DOHH2 (cell line): ENCODE results near the gene RMDN2.

Experiments used
- H3F3A ChIP-seq: fragments of 200-600 bp; sonication (generic), shearing (Covaris generic); 2 replicates; pipeline ENCODE4 v1.6.0; 2016; ENCODE audit warnings: antibody characterized with exemption, mild to moderate bottlenecking; ENCODE audit not compliant: control insufficient read depth, insufficient read depth
- H3K27ac ChIP-seq: fragments of 200-600 bp; sonication (generic); 2 replicates; pipeline ENCODE4 v1.5.1; 2014; ENCODE audit warnings: low read depth, mild to moderate bottlenecking, low read length, moderate library complexity
- H3K27me3 ChIP-seq: fragments of 200-600 bp; sonication (generic); 2 replicates; pipeline ENCODE4 v1.6.1; 2014; ENCODE audit warnings: mild to moderate bottlenecking, low read length, mixed read lengths; ENCODE audit not compliant: control insufficient read depth
- H3K36me3 ChIP-seq: fragments of 200-600 bp; sonication (generic); 2 replicates; pipeline ENCODE4 v1.6.1; 2014; ENCODE audit warnings: mild to moderate bottlenecking, low read length, moderate library complexity, mixed read lengths; ENCODE audit not compliant: control insufficient read depth
- H3K4me1 ChIP-seq: fragments of 200-600 bp; sonication (generic); 2 replicates; pipeline ENCODE4 v1.6.1; 2014; ENCODE audit warnings: mild to moderate bottlenecking, low read length, mixed read lengths; ENCODE audit not compliant: control insufficient read depth
- H3K4me2 ChIP-seq: fragments of 200-600 bp; sonication (generic); 2 replicates; pipeline ENCODE4 v1.6.0; 2014; ENCODE audit warnings: mild to moderate bottlenecking, low read length, moderate library complexity
- H3K4me3 ChIP-seq: fragments of 200-600 bp; sonication (generic); 2 replicates; pipeline ENCODE4 v1.5.1; 2014; ENCODE audit warnings: mild to moderate bottlenecking, low read length, mixed read lengths
- H3K79me2 ChIP-seq: fragments of 200-600 bp; sonication (generic); 2 replicates; pipeline ENCODE4 v1.6.1; 2014; ENCODE audit warnings: mild to moderate bottlenecking, low read length, mixed read lengths; ENCODE audit not compliant: control insufficient read depth
- H3K9me2 ChIP-seq: fragments of 200-600 bp; sonication (generic); replicated peaks from 2 replicates; pipeline ENCODE4 v1.6.1; 2014; ENCODE audit warnings: mild to moderate bottlenecking, low read length, mixed read lengths; ENCODE audit not compliant: control insufficient read depth
- H3K9me3 ChIP-seq: fragments of 200-600 bp; sonication (generic); 2 replicates; pipeline ENCODE4 v1.6.1; 2014; ENCODE audit warnings: antibody characterized with exemption, low read length, mixed read lengths; ENCODE audit not compliant: control insufficient read depth, insufficient read depth
- H4K20me1 ChIP-seq: fragments of 200-600 bp; sonication (generic); 2 replicates; pipeline ENCODE4 v1.6.0; 2014; ENCODE audit warnings: low read depth, mild to moderate bottlenecking, antibody characterized with exemption, low read length, moderate library complexity; ENCODE audit not compliant: control insufficient read depth, insufficient read depth
- EZH2phosphoT487 ChIP-seq: fragments of 200-600 bp; sonication (generic); IDR thresholded peaks from 2 replicates; pipeline ENCODE4 v1.6.1; 2017; ENCODE audit warnings: borderline replicate concordance, mild to moderate bottlenecking, antibody characterized with exemption, low read length, moderate library complexity, mixed read lengths
- TF ChIP-seq, protein P1 (sequence below): fragments of 200-600 bp; sonication (generic); IDR thresholded peaks from one replicate; pipeline ENCODE4 v1.5.1; 2014; ENCODE audit warnings: antibody characterized with exemption, mild to moderate bottlenecking, low read depth, low read length; ENCODE audit not compliant: poor library complexity, severe bottlenecking

RMDN2 gene

DNA sequence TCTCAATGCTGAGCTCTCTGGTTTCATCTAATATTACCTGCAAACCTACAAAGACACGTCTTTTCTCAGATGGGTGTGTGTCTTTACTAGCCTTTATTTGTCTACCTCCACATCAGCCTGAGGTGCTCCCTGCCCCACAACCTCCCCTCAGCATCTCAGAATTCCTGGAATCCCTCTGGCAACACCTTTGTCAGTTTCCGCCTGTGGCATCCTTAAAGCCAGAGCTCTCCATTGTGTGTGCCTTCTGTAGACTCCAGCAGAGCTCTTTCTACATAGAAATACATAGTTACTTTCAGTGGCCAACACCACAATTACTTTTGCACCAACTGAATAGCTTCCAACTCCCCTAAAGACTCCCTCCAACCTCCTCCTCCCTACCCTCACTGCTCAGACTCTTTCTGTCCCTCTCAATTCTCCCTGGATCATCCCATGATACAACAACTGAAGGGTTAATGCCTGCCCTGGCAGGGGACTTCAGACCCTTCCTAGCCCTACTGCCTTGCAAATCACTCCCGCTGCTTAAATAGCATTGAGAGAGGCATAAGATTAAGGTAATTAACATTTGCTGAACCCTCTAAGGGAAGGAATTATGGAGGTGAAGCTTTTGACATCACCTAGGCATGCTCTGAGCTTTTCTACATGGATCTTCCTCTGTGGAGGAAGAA is 39.6 kb upstream of the RMDN2 start:
- no peaks in the 10 kb centered on the region for H3K9me2 ChIP-seq
- no peaks in the 10 kb centered on the region for H3F3A ChIP-seq
- H3K9me3 ChIP-seq = no peaks in the 10 kb centered on the region
- no peak for TF ChIP-seq EZH2phosphoT487
- TF ChIP-seq, protein P1, sequence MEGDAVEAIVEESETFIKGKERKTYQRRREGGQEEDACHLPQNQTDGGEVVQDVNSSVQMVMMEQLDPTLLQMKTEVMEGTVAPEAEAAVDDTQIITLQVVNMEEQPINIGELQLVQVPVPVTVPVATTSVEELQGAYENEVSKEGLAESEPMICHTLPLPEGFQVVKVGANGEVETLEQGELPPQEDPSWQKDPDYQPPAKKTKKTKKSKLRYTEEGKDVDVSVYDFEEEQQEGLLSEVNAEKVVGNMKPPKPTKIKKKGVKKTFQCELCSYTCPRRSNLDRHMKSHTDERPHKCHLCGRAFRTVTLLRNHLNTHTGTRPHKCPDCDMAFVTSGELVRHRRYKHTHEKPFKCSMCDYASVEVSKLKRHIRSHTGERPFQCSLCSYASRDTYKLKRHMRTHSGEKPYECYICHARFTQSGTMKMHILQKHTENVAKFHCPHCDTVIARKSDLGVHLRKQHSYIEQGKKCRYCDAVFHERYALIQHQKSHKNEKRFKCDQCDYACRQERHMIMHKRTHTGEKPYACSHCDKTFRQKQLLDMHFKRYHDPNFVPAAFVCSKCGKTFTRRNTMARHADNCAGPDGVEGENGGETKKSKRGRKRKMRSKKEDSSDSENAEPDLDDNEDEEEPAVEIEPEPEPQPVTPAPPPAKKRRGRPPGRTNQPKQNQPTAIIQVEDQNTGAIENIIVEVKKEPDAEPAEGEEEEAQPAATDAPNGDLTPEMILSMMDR = no peak
- no peaks in the 10 kb centered on the region for H4K20me1 ChIP-seq
- no peaks in the 10 kb centered on the region for H3K36me3 ChIP-seq
- no peak overlapping the region for H3K4me2 ChIP-seq
- H3K4me1 ChIP-seq = no peaks in the 10 kb centered on the region
- H3K4me3 ChIP-seq = no peak overlapping the region
- H3K79me2 ChIP-seq = no peaks in the 10 kb centered on the region
- H3K27ac ChIP-seq = no peak overlapping the region
- peaks cover 38% of the 10 kb centered on the region for H3K27me3 ChIP-seq

DNA sequence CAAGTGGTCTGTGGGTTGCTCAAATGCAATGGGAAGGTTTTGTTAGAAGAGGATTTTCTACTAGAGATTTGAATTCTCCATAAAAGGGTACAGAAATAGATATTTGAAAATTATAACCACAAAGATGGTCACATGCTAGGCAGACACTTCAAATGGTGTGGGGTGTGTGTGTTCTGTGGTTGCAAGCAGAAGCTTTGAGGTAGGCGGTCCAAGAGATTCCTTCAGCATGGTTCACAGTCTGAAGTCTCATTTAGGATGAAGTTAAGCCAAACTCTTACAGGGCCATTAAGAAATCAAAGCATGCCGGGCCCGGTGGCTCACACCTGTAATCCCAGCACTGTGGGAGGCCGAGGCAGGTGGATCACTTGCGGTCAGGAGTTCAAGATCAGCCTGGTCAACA is 38.3 kb upstream of the RMDN2 start:
- H3F3A ChIP-seq = no peaks in the 10 kb centered on the region
- peaks cover 8% of the 10 kb centered on the region for H3K4me1 ChIP-seq
- no peak overlapping the region for H3K27ac ChIP-seq
- TF ChIP-seq, protein P1 = no peak
- TF ChIP-seq EZH2phosphoT487 = no peak
- H3K36me3 ChIP-seq = no peaks in the 10 kb centered on the region
- H3K9me2 ChIP-seq = no peaks in the 10 kb centered on the region
- H3K4me2 ChIP-seq = no peak overlapping the region
- H3K4me3 ChIP-seq = no peak overlapping the region
- H3K9me3 ChIP-seq = no peaks in the 10 kb centered on the region
- H3K27me3 ChIP-seq = peaks cover 27% of the 10 kb centered on the region
- no peaks in the 10 kb centered on the region for H3K79me2 ChIP-seq
- H4K20me1 ChIP-seq = no peaks in the 10 kb centered on the region

DNA sequence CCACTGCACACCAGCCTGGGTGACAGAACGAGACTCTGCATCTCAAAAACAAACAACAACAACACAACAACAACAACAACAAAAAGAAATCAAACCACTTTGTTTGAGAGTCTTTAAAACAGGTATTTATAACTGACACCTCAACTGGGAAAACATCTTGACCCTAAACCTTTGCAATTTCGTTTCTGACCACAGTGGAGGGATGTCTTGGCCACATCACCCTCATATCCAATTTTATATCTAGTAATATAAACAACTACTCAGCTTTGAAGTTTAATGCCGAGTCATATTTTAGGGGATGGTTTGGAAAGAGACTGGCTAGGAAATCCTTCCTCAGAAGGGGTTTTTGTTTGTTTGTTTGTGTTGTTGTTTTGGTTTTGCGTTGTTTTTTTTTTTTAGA is 37.8 kb upstream of the RMDN2 start:
- Histone ChIP-seq H3K36me3 (no peaks in the 10 kb centered on the region), H3K4me3 (no peak overlapping the region), H4K20me1 (no peaks in the 10 kb centered on the region), H3K27ac (no peak overlapping the region), H3K27me3 (peaks cover 21% of the 10 kb centered on the region), H3K9me2 (no peaks in the 10 kb centered on the region), H3K9me3 (no peaks in the 10 kb centered on the region), H3K4me1 (peaks cover 13% of the 10 kb centered on the region), H3F3A (no peaks in the 10 kb centered on the region), H3K4me2 (no peak overlapping the region), H3K79me2 (no peaks in the 10 kb centered on the region)
- TF ChIP-seq EZH2phosphoT487 = no peak
- TF ChIP-seq, protein P1 = no peak
